ENCODE measurements around the gene NUDT13. TPM values are rescaled to one million over a fixed set of nuclear protein-coding genes. Genes with fewer than 3 reads are reported as not detected.

NUDT13 gene
- polyA plus RNA-seq, 1 experiment, result 1.7 TPM

DNA sequence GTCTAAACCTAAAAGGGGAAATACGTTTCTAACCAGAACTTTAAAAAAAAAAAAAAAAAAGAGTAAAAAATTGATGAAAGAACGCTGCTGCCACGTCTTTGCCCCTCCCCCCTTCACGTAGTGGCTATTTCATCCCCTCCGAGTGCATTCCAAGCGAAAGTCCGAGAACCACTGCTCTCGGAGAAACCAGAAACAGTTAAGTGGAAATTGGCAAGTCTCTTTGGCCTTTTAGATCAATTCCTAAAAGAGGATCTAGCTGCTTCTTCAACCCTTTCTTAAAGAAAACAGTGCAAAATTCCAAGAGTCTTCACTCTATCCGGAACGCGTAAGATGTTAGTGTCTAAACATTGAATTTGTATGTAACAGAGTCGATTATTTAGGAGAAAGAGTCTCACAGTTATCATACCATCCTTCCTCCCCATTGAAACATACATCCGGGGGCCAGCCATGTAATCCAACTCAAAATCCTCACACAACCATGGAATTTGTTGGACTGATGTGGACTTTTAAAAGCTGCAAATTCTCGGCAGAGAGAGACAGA lies 14.7 kb upstream of the NUDT13 start:
- Histone ChIP-seq H3K36me3 (ENCODE audit: control insufficient read depth, insufficient read depth, low read length) (no peaks in the 10 kb centered on the region), H3K27me3 (ENCODE audit: control insufficient read depth, insufficient read depth, low read length) (no peaks in the 10 kb centered on the region), H3K4me3 (ENCODE audit: low read depth, low read length) (peak overlapping the region; percentile 72)
- ChIA-PET CTCF (interaction anchor here (1.0 to 1.8 kb wide), 6 partner anchors 11 to 73 kb away, joined by 3 to 7 read pairs (median 4); partner anchors contain the start of genes ECD and FAM149B1), POLR2A (interaction anchor here (0.6 to 1.6 kb wide), 5 partner anchors 8 to 1199 kb away, joined by 4 to 14 read pairs (median 9); no protein-coding TSS in a partner anchor)
- TF ChIP-seq, protein P1, sequence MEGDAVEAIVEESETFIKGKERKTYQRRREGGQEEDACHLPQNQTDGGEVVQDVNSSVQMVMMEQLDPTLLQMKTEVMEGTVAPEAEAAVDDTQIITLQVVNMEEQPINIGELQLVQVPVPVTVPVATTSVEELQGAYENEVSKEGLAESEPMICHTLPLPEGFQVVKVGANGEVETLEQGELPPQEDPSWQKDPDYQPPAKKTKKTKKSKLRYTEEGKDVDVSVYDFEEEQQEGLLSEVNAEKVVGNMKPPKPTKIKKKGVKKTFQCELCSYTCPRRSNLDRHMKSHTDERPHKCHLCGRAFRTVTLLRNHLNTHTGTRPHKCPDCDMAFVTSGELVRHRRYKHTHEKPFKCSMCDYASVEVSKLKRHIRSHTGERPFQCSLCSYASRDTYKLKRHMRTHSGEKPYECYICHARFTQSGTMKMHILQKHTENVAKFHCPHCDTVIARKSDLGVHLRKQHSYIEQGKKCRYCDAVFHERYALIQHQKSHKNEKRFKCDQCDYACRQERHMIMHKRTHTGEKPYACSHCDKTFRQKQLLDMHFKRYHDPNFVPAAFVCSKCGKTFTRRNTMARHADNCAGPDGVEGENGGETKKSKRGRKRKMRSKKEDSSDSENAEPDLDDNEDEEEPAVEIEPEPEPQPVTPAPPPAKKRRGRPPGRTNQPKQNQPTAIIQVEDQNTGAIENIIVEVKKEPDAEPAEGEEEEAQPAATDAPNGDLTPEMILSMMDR (IDR thresholded peaks at IDR 0.05; ENCODE audit: insufficient read depth, low read depth, low read length), result no peak
- no peak for DNase-seq (ENCODE audit: low read depth)

DNA sequence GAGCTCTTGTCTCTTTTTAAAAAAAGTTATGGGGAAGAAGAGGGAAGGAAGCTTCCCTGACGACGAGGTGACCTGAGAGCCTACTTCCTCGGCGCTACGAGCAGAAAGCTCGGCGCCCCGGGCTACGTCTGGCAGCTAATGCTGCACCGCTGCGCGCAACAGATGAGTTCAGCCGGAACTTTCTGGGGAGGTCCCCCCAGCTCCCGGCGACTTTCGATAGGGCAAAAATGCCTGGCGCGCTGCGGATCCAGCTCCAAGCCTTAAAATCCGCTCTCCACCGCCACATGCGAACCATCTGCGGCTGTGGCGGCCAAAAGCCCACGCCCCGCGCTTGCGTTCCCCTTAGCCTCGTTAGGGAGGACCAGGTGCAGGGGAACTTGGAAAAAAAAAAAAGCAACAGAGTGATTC lies 14.2 kb upstream of the NUDT13 start:
- ChIA-PET CTCF (interaction anchor here (1.0 to 1.8 kb wide), 6 partner anchors 12 to 72 kb away, joined by 3 to 7 read pairs (median 4); partner anchors contain the start of genes ECD and FAM149B1), POLR2A (interaction anchor here (0.7 to 1.6 kb wide), 3 partner anchors 8 to 1198 kb away, joined by 6 to 14 read pairs (median 12); no protein-coding TSS in a partner anchor)
- Histone ChIP-seq H3K4me3 (ENCODE audit: low read depth, low read length) (peak overlapping the region; percentile 72), H3K27me3 (ENCODE audit: control insufficient read depth, insufficient read depth, low read length) (no peaks in the 10 kb centered on the region), H3K36me3 (ENCODE audit: control insufficient read depth, insufficient read depth, low read length) (no peaks in the 10 kb centered on the region)
- no peak for DNase-seq (ENCODE audit: low read depth)
- TF ChIP-seq, protein P1 (IDR thresholded peaks at IDR 0.05; ENCODE audit: insufficient read depth, low read depth, low read length), result no peak

DNA sequence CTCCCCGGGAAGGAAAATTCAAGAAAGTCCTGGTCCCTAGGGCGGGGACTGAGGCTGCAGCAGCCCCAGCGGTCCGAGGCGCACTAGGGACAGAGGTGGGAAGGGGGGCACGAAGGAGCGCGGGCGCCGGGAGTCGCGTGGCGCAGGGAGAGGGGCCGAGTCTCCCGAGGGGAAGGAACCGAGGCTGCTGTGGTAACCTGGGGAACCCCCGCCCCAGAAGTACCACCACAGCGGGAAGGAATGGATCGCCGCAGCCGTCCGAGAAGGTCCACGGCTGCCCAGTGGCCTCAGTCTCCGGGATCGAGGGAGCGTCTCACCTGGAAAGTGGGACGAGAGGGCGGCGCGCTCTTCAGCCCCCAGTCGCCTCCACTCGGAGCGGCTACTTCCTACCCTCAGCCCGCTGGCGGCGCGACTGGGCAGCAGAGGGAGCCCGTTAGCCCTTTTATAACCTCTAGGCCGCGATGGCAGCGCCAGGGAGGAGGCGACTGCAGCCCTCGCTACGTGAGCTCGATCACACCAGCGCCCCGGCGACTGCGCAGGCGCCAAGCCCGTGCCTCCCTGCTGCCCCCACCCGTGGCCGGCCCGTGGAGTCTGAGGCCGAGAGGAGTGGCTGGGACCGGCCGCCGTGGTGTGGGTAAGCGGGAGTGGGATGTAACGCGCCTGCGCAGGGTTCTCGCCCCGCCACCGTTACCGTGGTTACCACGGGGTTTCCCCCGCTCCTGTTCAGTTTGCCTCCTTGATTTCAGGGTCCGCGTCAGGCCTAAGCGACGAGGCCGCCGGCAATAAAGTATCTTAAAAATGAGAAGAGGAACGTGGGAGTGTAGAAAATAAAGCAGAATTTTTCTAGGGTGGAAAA lies 13.6 kb upstream of the NUDT13 start, which contains the start of gene P4HA1:
P4HA1 (minus strand) TSS at position 418 of the 856 bp plus-strand sequence. CDS start 21,983 bp downstream, outside the sequence.
- CTCF ChIA-PET, result interaction anchor here (0.7 to 1.8 kb wide), 7 partner anchors 12 to 72 kb away, joined by 3 to 7 read pairs (median 4); partner anchors contain the start of genes ECD, FAM149B1 and NUDT13
- Histone ChIP-seq H3K27me3 (ENCODE audit: control insufficient read depth, insufficient read depth, low read length) (no peaks in the 10 kb centered on the region), H3K4me3 (ENCODE audit: low read depth, low read length) (peak within 1 kb of the TSS; percentile 72), H3K36me3 (ENCODE audit: control insufficient read depth, insufficient read depth, low read length) (no peaks in the 10 kb centered on the region)
- TF ChIP-seq, protein P1 (IDR thresholded peaks at IDR 0.05; ENCODE audit: insufficient read depth, low read depth, low read length), result peak; percentile 72
- POLR2A ChIA-PET, result interaction anchor here (0.5 to 1.6 kb wide), 8 partner anchors 9 to 1198 kb away, joined by 3 to 14 read pairs (median 6); partner anchors contain the start of gene NUDT13
- DNase-seq (ENCODE audit: low read depth), result peak; percentile 89

DNA sequence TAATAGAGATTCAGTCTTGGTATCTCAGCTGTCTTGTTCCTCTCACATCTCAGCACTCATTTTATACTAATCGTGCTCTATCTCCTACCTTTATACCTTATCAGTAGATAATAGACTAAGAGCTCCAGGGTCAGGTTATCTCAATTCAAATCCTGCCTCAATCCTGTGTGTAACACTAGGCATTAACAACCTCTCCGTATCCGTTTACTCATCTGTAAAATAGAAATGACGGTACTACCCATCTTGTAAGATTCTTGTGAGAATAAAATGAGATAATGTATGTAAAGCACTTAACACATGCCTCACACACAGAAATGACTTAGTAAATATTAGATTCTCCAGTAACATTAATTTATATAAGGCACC lies 13.0 kb upstream of the NUDT13 start:
- no peak for DNase-seq (ENCODE audit: low read depth)
- Histone ChIP-seq H3K4me3 (ENCODE audit: low read depth, low read length) (peak overlapping the region; percentile 22), H3K27me3 (ENCODE audit: control insufficient read depth, insufficient read depth, low read length) (no peaks in the 10 kb centered on the region), H3K36me3 (ENCODE audit: control insufficient read depth, insufficient read depth, low read length) (no peaks in the 10 kb centered on the region)
- TF ChIP-seq, protein P1 (IDR thresholded peaks at IDR 0.05; ENCODE audit: insufficient read depth, low read depth, low read length), result no peak
- CTCF ChIA-PET, result interaction anchor here (0.7 to 1.8 kb wide), 4 partner anchors 12 to 71 kb away, joined by 3 to 7 read pairs (median 4); partner anchors contain the start of gene NUDT13
- POLR2A ChIA-PET, result interaction anchor here (0.5 to 1.6 kb wide), 4 partner anchors 10 to 240 kb away, joined by 3 to 14 read pairs (median 6); partner anchors contain the start of gene NUDT13

All from BJ (cell line).